ENCODE results near the gene PRDX2. TPM values are rescaled to one million over a fixed set of nuclear protein-coding genes. Genes with fewer than 3 reads are reported as not detected.

The PRDX2 gene
- total and polyA plus RNA-seq, 2 of the 4 experiments (the other 2 are of a cell fraction) = 371 to 378 TPM

DNA sequence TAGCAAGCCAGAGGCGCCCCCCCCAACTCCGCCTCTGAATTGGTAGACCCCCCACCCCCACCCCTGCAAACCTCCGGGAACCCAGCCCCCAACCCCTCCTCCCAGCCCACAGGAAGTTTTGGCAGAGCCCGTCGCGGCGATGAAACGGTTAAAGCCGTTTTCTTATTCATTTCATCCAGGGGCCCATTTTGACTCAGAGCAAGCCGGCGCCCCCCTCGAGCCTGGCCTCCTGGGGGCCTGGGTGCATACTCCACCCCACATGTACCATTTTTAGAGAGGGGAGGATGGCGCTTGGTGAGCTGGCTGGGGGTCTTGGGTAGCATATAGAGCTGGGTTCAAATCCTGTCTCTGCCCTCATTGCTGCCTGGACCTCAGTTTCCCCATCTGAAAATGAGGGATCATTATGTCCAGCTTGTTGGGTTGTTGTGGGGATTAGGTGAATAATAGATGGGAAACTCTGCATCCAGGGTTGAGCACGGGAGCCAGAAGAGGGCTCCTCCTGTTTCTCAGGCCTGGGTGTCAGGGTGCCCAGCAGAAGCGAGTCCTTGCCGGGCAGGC lies 18.2 kb downstream of the PRDX2 start:
- peaks cover 35% of the 10 kb centered on the region for H3K9me1 ChIP-seq (ENCODE audit: insufficient read depth, low read length)
- peaks cover 52% of the 10 kb centered on the region for H3K4me1 ChIP-seq (ENCODE audit: control insufficient read depth, insufficient read depth, low read length)
- H2BK5ac ChIP-seq (ENCODE audit: low read depth, low read length, poor library complexity, severe bottlenecking) = peak overlapping the region; percentile 95
- no peaks in the 10 kb centered on the region for H3K27me3 ChIP-seq (ENCODE audit: control insufficient read depth, insufficient read depth, low read length)
- no peaks in the 10 kb centered on the region for H3K9me3 ChIP-seq (ENCODE audit: control insufficient read depth, insufficient read depth, low read length)
- no peaks in the 10 kb centered on the region for H3K36me3 ChIP-seq (ENCODE audit: control insufficient read depth, insufficient read depth, low read length)
- peak overlapping the region; percentile 96 for H3K4ac ChIP-seq (ENCODE audit: low read depth, low read length)
- 0 out of 2 replicates have a peak, but pooled peaks have one; percentile 16 for TF ChIP-seq POLR2A (IDR thresholded peaks at IDR 0.05; ENCODE audit: low read depth, low read length)
- no peak for TF ChIP-seq MXI1 (IDR thresholded peaks at IDR 0.05; ENCODE audit: borderline replicate concordance, low read depth, low read length)
- no peak for TF ChIP-seq BHLHE40 (IDR thresholded peaks at IDR 0.05; ENCODE audit: low read depth, low read length)
- ChIA-PET POLR2A (ENCODE audit: unreplicated experiment) (interaction anchor here (1.6 kb wide), 1 partner anchor 9 kb away, joined by 11 read pairs; the partner anchor contains the start of gene JUNB), CTCF (interaction anchor here (1.2 to 1.4 kb wide), 2 partner anchors 13 to 65 kb away, joined by 3 to 5 read pairs; no protein-coding TSS in a partner anchor)
- peak overlapping the region; percentile 97 for H2AK5ac ChIP-seq (ENCODE audit: low read depth, low read length)
- peak overlapping the region; percentile 85 for H3K27ac ChIP-seq (ENCODE audit: insufficient read depth, low read length)
- BruUV-seq (replicated peaks) = no TSS peak
- H3K23ac ChIP-seq (ENCODE audit: low read depth, low read length) = peak overlapping the region; percentile 98
- H2BK20ac ChIP-seq (ENCODE audit: low read depth, low read length) = peak overlapping the region; percentile 89
- H3K14ac ChIP-seq (replicated peaks; ENCODE audit: low read depth, low read length) = peak overlapping the region; percentile 75
- dilution Hi-C loops (cut with HindIII; ENCODE audit: low sequenced_read_pairs, unreplicated experiment) (no loop called here), intact Hi-C loops (cut with micrococcal nuclease) (no loop called here), in situ Hi-C loops (cut with MboI; ENCODE audit: low sequenced_read_pairs) (loop anchor here (25.0 kb wide), 1 partner anchor 1054 kb away; no protein-coding TSS in a partner anchor)
- H3K79me1 ChIP-seq (ENCODE audit: low read depth in 1 of 2, low read length in 2 of 2) = peaks cover 0 to 36% of the 10 kb centered on the region in 2 experiments; a peak in 3 of 4 replicates
- H2AK9ac ChIP-seq (replicated peaks; ENCODE audit: low read depth, low read length, poor library complexity) = peak overlapping the region; percentile 85
- DNase-seq (no peak), ATAC-seq (ENCODE audit: low read depth) (no peak)
- peak overlapping the region; percentile 90 for H2BK120ac ChIP-seq (ENCODE audit: low read depth, low read length)
- peak overlapping the region; percentile 72; the same call in 1 of the 2 replicates for H4K5ac ChIP-seq (ENCODE audit: low read depth, low read length)
- no peak overlapping the region for H3K4me3 ChIP-seq (ENCODE audit: insufficient read depth, low read depth, low read length)
- H4K20me1 ChIP-seq (ENCODE audit: insufficient read depth, low read length) = peaks cover 3% of the 10 kb centered on the region; the same call in 1 of the 2 replicates
- H4K8ac ChIP-seq (ENCODE audit: low read depth in 2 of 2, low read length in 2 of 2) = peak overlapping the region; percentile 92 to 98
- peak overlapping the region; percentile 62 for H3K9ac ChIP-seq (ENCODE audit: low read depth, low read length)
- H3K18ac ChIP-seq (ENCODE audit: low read depth, low read length) = peak overlapping the region; percentile 6; the same call in 1 of the 2 replicates
- H2BK15ac ChIP-seq (ENCODE audit: low read depth, low read length) = peak overlapping the region; percentile 93; the same call in 2 of the 3 replicates
- H3K4me2 ChIP-seq (ENCODE audit: low read depth, low read length) = peak overlapping the region; percentile 96; the same call in 1 of the 2 replicates
- H3K56ac ChIP-seq (ENCODE audit: extremely low read depth, insufficient read depth, low read length) = no peak overlapping the region
- peak overlapping the region; percentile 95 for H4K91ac ChIP-seq (ENCODE audit: insufficient read depth, low read depth, low read length)
- WGBS, 2 experiments (ENCODE audit: extremely low coverage in 2 of 2, insufficient read length in 1 of 2) = no CpG with 5 or more reads among the region's 16 CpGs
- peak overlapping the region; percentile 97 for H2AFZ ChIP-seq (replicated peaks; ENCODE audit: low read length, poor library complexity)
